RWPE1 (cell line): ENCODE data around the gene MED13L.

Experiments used
- CTCF ChIA-PET: fragments of 350-600 bp; sonication (Branson Sonifier 250); formaldehyde crosslinking; extraction: SDS; loops from one replicate; lab custom pipeline; 2021; lab: Yijun Ruan, JAX
- POLR2A ChIA-PET: fragments of 400-600 bp; formaldehyde crosslinking; extraction: SDS; loops from one replicate; lab custom pipeline; 2020; ENCODE audit warnings: antibody characterized with exemption; ENCODE audit not compliant: low non-redundant PET; lab: Yijun Ruan, JAX
- DNase-seq: peaks from one replicate; pipeline ENCODE4 v3.0.0; 2012; ENCODE audit warnings: low spot score
- H3K27ac ChIP-seq: fragments of 450-650 bp; 2 replicates; pipeline ENCODE4 v1.5.1; 2017
- CTCF ChIP-seq: fragments of 450-650 bp; conservative IDR thresholded peaks from 2 replicates; pipeline ENCODE4 v1.5.1; 2017; ENCODE audit warnings: low read depth, mild to moderate bottlenecking

MED13L gene

GRCh38 chr12:116299064-116299463 lies 21.6 kb upstream of the MED13L start:
- DNase-seq = no peak
- no peak for TF ChIP-seq CTCF
- ChIA-PET CTCF (interaction anchor here (0.6 to 0.7 kb wide), 2 partner anchors 18 to 1674 kb away, joined by 3 to 4 read pairs; no protein-coding TSS in a partner anchor), POLR2A (no interaction called here)
- no peak overlapping the region for H3K27ac ChIP-seq

- DNase-seq = no peak
- CTCF ChIA-PET = interaction anchor here (0.6 to 0.7 kb wide), 2 partner anchors 53 to 1674 kb away, joined by 4 read pairs; no protein-coding TSS in a partner anchor
- H3K27ac ChIP-seq = no peak overlapping the region
- POLR2A ChIA-PET = no interaction called here
- no peak for TF ChIP-seq CTCF
Measured at GRCh38 chr12:116298578-116298977, 21.1 kb upstream of the MED13L start.

DNA sequence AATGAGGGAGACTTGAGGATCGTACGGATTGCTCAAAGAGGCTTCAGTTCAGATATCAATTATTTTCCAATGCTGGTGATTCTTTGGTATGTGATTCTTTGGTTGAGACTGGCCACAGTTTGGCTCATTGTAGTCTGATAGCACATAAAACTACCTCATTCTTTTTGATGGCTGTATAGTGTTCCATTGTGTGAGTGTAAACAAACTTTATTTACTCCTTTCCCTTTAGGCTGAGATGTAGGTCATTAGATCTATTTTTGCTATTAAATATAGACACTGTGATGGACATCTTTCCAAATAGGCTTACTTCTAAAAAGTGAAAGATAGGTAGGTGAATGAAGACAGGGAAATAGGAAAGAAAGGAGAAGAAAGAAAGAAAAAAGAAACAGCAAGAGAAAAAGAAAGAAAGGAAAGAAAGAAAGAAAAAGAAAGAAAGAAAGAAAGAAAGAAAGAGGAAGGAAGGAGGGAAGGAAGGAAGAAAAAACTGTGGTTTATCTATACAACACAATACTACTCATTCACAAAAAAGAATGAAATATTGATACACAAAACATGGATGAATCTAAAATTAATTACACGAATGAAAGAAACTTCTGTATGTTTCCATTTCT lies 19.8 kb upstream of the MED13L start:
- ChIA-PET CTCF (no interaction called here), POLR2A (no interaction called here)
- TF ChIP-seq CTCF = no peak
- no peak for DNase-seq
- H3K27ac ChIP-seq = no peak overlapping the region

GRCh38 chr12:116295327-116296263 lies 18.1 kb upstream of the MED13L start:
- no peak for TF ChIP-seq CTCF
- H3K27ac ChIP-seq = no peak overlapping the region
- DNase-seq = no peak
- ChIA-PET POLR2A (no interaction called here), CTCF (interaction anchor here (0.6 to 0.9 kb wide), 2 partner anchors 22 to 538 kb away, joined by 3 to 7 read pairs; no protein-coding TSS in a partner anchor)

DNA sequence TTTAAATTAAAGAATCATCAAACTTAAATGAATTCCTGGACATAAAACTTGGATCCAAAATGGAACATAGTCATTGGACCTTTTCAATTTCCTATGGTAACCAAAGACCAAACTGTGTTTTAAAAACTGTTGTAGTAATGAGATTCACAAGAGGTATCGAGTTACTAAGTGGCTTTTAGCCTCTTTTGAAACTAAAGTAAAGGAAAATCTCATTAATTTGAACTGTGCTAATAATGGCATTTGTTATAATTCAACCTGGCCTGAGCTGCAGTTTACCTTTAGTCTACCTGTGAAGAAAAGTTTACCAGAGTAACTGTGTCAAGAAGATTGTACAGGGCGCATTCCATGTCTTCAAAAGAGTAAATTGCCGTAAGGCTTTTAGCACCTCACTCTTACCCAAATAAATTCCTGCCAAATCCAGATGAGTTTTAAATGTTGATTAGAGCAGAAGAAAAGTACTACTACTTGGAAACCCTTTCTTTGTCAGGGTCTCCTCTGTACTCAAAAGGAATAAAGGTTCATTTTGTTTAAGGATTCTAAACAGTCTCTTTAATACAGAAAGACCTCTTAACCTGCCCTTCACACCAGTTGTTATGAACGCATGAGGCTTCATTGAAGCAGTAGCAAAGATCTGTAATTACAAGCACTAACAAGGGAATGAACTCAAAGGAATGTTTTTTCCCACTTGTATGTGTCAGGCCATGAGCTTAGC lies 17.1 kb upstream of the MED13L start:
- POLR2A ChIA-PET = no interaction called here
- no peak for TF ChIP-seq CTCF
- no peak overlapping the region for H3K27ac ChIP-seq
- CTCF ChIA-PET = interaction anchor here (0.6 to 0.9 kb wide), 3 partner anchors 21 to 539 kb away, joined by 3 to 7 read pairs (median 6); no protein-coding TSS in a partner anchor
- no peak for DNase-seq
